WTC11 (cell line): ENCODE measurements around the gene SLC22A7. TPM values are rescaled to one million over a fixed set of nuclear protein-coding genes. Genes with fewer than 3 reads are reported as not detected.

Experiments used
- ATAC-seq: fragments of 200-7000 bp; cut with Tn5 transposase; 2 replicates; pipeline ENCODE4 v1.10.0; 2021; ENCODE audit warnings: mild to moderate bottlenecking, moderate library complexity
- CTCF ChIA-PET: fragments of 300-600 bp; sonication (Branson Sonifier 250); formaldehyde crosslinking; loops from one replicate; lab custom pipeline; 2021; ENCODE audit warnings: antibody characterized with exemption; lab: Charles Lee
- POLR2A ChIA-PET: fragments of 350-600 bp; sonication (Branson Sonifier 250); formaldehyde crosslinking; loops from one replicate; lab custom pipeline; 2021; ENCODE audit warnings: antibody characterized with exemption; lab: Charles Lee
- DNase-seq: peaks from one replicate; pipeline ENCODE4 v3.0.0; 2021; ENCODE audit warnings: low spot score
- H3K27ac Mint-ChIP-seq: 2 replicates; pipeline ENCODE4 v1.8.0; 2021; ENCODE audit warnings: mixed read lengths
- H3K27me3 Mint-ChIP-seq: 2 replicates; pipeline ENCODE4 v1.8.0; 2021; ENCODE audit warnings: low read depth, mild to moderate bottlenecking, moderate library complexity, mixed read lengths
- H3K36me3 Mint-ChIP-seq: 2 replicates; pipeline ENCODE4 v1.8.0; 2021; ENCODE audit warnings: mixed read lengths
- H3K4me1 Mint-ChIP-seq: 2 replicates; pipeline ENCODE4 v1.8.0; 2022; ENCODE audit warnings: mixed read lengths
- H3K4me3 Mint-ChIP-seq: 2 replicates; pipeline ENCODE4 v1.8.0; 2021; ENCODE audit warnings: mild to moderate bottlenecking, moderate library complexity, mixed read lengths
- H3K9me3 Mint-ChIP-seq: 2 replicates; pipeline ENCODE4 v1.8.0; 2021; ENCODE audit warnings: mixed read lengths
- CBFB ChIP-seq: sonication (generic); formaldehyde crosslinking; IDR thresholded peaks from 2 replicates; pipeline ENCODE4 v1.8.1; 2022; ENCODE audit warnings: mild to moderate bottlenecking, low read depth, missing genetic modification reagents
- FOXJ3 ChIP-seq: sonication (generic); formaldehyde crosslinking; IDR thresholded peaks from 2 replicates; pipeline ENCODE4 v1.9.0; 2021; ENCODE audit warnings: missing genetic modification reagents, mild to moderate bottlenecking, borderline replicate concordance
- FOXP1 ChIP-seq: sonication (generic); formaldehyde crosslinking; IDR thresholded peaks from 2 replicates; pipeline ENCODE4 v1.8.0; 2022; ENCODE audit warnings: missing genetic modification reagents, mild to moderate bottlenecking, moderate library complexity, borderline replicate concordance
- GRHL2 ChIP-seq: fragments of 250-450 bp; sonication (Bioruptor Pico); IDR thresholded peaks from 2 replicates; pipeline ENCODE4 v1.8.0; 2022; ENCODE audit warnings: mild to moderate bottlenecking, moderate library complexity; ENCODE audit not compliant: insufficient replicate concordance, severe bottlenecking
- HMGA2 ChIP-seq: fragments of 250-450 bp; sonication (Bioruptor Pico); IDR thresholded peaks from 2 replicates; pipeline ENCODE4 v1.4.0; 2021; ENCODE audit warnings: mild to moderate bottlenecking, moderate library complexity
- NR2C2 ChIP-seq: sonication (generic); formaldehyde crosslinking; IDR thresholded peaks from 2 replicates; pipeline ENCODE4 v1.8.0; 2022; ENCODE audit warnings: mild to moderate bottlenecking, missing genetic modification reagents
- SOX15 ChIP-seq: fragments of 250-450 bp; sonication (Bioruptor Pico); IDR thresholded peaks from 2 replicates; pipeline ENCODE4 v1.9.0; 2021; ENCODE audit warnings: mild to moderate bottlenecking
- SP1 ChIP-seq: sonication (generic); formaldehyde crosslinking; conservative IDR thresholded peaks from 2 replicates; pipeline ENCODE4 v1.8.1; 2022; ENCODE audit warnings: missing genetic modification reagents
- ZNF219 ChIP-seq: sonication (generic); formaldehyde crosslinking; IDR thresholded peaks from 2 replicates; pipeline ENCODE4 v1.8.0; 2023; ENCODE audit warnings: missing genetic modification reagents, mild to moderate bottlenecking, borderline replicate concordance
- ZNF317 ChIP-seq: sonication (generic); formaldehyde crosslinking; IDR thresholded peaks from 2 replicates; pipeline ENCODE4 v1.8.1; 2023; ENCODE audit warnings: low read depth, mild to moderate bottlenecking, moderate library complexity, missing genetic modification reagents, borderline replicate concordance
- total RNA-seq: library from RNA; stranded (reverse); gene quantifications from 3 replicates; pipeline ENCODE4 v1.2.3, GENCODE V29; 2021
- TF ChIP-seq, protein P1 (sequence below): fragments of 200-600 bp; IDR thresholded peaks from 2 replicates; pipeline ENCODE4 v1.8.0; 2022; ENCODE audit warnings: antibody characterized with exemption
- TF ChIP-seq, protein P2 (sequence below): fragments of 250-450 bp; sonication (Bioruptor Pico); IDR thresholded peaks from 2 replicates; pipeline ENCODE4 v1.9.0; 2021; ENCODE audit warnings: mild to moderate bottlenecking
- TF ChIP-seq, protein P3 (sequence below): sonication (generic); formaldehyde crosslinking; IDR thresholded peaks from 2 replicates; pipeline ENCODE4 v1.8.1; 2023; ENCODE audit warnings: mild to moderate bottlenecking, missing genetic modification reagents, moderate library complexity
- TF ChIP-seq, protein P4 (sequence below): fragments of 250-450 bp; sonication (Bioruptor Pico); IDR thresholded peaks from 2 replicates; pipeline ENCODE4 v1.9.0; 2021; ENCODE audit warnings: moderate library complexity, mild to moderate bottlenecking, inconsistent platforms, borderline replicate concordance
- TF ChIP-seq, protein P5 (sequence below): sonication (generic); formaldehyde crosslinking; IDR thresholded peaks from 2 replicates; pipeline ENCODE4 v1.8.1; 2022; ENCODE audit warnings: missing genetic modification reagents, borderline replicate concordance
- TF ChIP-seq, protein P6 (sequence below): sonication (generic); formaldehyde crosslinking; IDR thresholded peaks from 2 replicates; pipeline ENCODE4 v1.8.0; 2022; ENCODE audit warnings: missing genetic modification reagents
- TF ChIP-seq, protein P7 (sequence below): sonication (generic); formaldehyde crosslinking; IDR thresholded peaks from 2 replicates; pipeline ENCODE4 v1.8.0; 2023; ENCODE audit warnings: missing genetic modification reagents
- TF ChIP-seq, protein P8 (sequence below): fragments of 250-450 bp; sonication (Bioruptor Pico); IDR thresholded peaks from 2 replicates; pipeline ENCODE4 v1.9.0; 2021; ENCODE audit warnings: mild to moderate bottlenecking, borderline replicate concordance
- TF ChIP-seq, protein P9 (sequence below): sonication (generic); formaldehyde crosslinking; IDR thresholded peaks from 2 replicates; pipeline ENCODE4 v1.8.1; 2022; ENCODE audit warnings: mild to moderate bottlenecking, missing genetic modification reagents, moderate library complexity, borderline replicate concordance

Gene SLC22A7
- total RNA-seq, 1 experiment from 2014 or later = not detected

DNA sequence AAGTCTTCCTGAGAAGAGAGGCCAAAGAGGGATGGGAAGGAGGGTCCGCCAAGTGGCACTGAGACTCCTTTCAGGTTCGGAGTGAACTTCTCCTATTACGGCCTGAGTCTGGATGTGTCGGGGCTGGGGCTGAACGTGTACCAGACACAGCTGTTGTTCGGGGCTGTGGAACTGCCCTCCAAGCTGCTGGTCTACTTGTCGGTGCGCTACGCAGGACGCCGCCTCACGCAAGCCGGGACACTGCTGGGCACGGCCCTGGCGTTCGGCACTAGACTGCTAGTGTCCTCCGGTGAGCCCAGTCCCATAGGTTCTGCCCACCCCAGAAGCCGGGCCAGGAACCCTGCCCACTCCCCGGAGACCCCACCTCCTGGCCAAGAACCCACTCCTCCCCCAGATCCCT, 4.1 kb downstream of the SLC22A7 start:
- no peaks in the 10 kb centered on the region for H3K27me3 Mint-ChIP-seq
- ChIA-PET CTCF (interaction anchor here (1.0 to 1.2 kb wide), 2 partner anchors 15 to 125 kb away, joined by 3 to 4 read pairs; partner anchors contain the start of gene ABCC10), POLR2A (no interaction called here)

More for the DNA sequence above, 4.1 kb downstream of the SLC22A7 start:
- Mint-ChIP-seq H3K4me1 (peaks cover 18% of the 10 kb centered on the region), H3K27ac (no peak overlapping the region), H3K9me3 (no peaks in the 10 kb centered on the region), H3K36me3 (peaks cover 5% of the 10 kb centered on the region), H3K4me3 (no peak overlapping the region)
- ATAC-seq (no peak), DNase-seq (no peak)
- TF ChIP-seq, protein P1, sequence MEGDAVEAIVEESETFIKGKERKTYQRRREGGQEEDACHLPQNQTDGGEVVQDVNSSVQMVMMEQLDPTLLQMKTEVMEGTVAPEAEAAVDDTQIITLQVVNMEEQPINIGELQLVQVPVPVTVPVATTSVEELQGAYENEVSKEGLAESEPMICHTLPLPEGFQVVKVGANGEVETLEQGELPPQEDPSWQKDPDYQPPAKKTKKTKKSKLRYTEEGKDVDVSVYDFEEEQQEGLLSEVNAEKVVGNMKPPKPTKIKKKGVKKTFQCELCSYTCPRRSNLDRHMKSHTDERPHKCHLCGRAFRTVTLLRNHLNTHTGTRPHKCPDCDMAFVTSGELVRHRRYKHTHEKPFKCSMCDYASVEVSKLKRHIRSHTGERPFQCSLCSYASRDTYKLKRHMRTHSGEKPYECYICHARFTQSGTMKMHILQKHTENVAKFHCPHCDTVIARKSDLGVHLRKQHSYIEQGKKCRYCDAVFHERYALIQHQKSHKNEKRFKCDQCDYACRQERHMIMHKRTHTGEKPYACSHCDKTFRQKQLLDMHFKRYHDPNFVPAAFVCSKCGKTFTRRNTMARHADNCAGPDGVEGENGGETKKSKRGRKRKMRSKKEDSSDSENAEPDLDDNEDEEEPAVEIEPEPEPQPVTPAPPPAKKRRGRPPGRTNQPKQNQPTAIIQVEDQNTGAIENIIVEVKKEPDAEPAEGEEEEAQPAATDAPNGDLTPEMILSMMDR = no peak
- no peak for TF ChIP-seq SOX15 (CRISPR knock-in tag)
- no peak for TF ChIP-seq FOXP1 (CRISPR knock-in tag)
- TF ChIP-seq HMGA2 (CRISPR knock-in tag) = no peak
- TF ChIP-seq NR2C2 (CRISPR knock-in tag) = no peak
- TF ChIP-seq, protein P2, sequence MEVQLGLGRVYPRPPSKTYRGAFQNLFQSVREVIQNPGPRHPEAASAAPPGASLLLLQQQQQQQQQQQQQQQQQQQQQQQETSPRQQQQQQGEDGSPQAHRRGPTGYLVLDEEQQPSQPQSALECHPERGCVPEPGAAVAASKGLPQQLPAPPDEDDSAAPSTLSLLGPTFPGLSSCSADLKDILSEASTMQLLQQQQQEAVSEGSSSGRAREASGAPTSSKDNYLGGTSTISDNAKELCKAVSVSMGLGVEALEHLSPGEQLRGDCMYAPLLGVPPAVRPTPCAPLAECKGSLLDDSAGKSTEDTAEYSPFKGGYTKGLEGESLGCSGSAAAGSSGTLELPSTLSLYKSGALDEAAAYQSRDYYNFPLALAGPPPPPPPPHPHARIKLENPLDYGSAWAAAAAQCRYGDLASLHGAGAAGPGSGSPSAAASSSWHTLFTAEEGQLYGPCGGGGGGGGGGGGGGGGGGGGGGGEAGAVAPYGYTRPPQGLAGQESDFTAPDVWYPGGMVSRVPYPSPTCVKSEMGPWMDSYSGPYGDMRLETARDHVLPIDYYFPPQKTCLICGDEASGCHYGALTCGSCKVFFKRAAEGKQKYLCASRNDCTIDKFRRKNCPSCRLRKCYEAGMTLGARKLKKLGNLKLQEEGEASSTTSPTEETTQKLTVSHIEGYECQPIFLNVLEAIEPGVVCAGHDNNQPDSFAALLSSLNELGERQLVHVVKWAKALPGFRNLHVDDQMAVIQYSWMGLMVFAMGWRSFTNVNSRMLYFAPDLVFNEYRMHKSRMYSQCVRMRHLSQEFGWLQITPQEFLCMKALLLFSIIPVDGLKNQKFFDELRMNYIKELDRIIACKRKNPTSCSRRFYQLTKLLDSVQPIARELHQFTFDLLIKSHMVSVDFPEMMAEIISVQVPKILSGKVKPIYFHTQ (CRISPR knock-in tag) = no peak
- TF ChIP-seq SP1 (CRISPR knock-in tag) = no peak
- TF ChIP-seq, protein P3, sequence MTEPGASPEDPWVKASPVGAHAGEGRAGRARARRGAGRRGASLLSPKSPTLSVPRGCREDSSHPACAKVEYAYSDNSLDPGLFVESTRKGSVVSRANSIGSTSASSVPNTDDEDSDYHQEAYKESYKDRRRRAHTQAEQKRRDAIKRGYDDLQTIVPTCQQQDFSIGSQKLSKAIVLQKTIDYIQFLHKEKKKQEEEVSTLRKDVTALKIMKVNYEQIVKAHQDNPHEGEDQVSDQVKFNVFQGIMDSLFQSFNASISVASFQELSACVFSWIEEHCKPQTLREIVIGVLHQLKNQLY = no peak
- no peak for TF ChIP-seq ZNF317
- TF ChIP-seq ZNF219 (CRISPR knock-in tag) = no peak
- TF ChIP-seq, protein P4, sequence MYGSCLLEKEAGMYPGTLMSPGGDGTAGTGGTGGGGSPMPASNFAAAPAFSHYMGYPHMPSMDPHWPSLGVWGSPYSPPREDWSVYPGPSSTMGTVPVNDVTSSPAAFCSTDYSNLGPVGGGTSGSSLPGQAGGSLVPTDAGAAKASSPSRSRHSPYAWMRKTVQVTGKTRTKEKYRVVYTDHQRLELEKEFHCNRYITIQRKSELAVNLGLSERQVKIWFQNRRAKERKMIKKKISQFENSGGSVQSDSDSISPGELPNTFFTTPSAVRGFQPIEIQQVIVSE (CRISPR knock-in tag) = no peak
- TF ChIP-seq, protein P5, sequence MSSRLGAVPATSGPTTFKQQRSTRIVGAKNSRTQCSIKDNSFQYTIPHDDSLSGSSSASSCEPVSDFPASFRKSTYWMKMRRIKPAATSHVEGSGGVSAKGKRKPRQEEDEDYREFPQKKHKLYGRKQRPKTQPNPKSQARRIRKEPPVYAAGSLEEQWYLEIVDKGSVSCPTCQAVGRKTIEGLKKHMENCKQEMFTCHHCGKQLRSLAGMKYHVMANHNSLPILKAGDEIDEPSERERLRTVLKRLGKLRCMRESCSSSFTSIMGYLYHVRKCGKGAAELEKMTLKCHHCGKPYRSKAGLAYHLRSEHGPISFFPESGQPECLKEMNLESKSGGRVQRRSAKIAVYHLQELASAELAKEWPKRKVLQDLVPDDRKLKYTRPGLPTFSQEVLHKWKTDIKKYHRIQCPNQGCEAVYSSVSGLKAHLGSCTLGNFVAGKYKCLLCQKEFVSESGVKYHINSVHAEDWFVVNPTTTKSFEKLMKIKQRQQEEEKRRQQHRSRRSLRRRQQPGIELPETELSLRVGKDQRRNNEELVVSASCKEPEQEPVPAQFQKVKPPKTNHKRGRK (CRISPR knock-in tag) = no peak
- TF ChIP-seq, protein P6, sequence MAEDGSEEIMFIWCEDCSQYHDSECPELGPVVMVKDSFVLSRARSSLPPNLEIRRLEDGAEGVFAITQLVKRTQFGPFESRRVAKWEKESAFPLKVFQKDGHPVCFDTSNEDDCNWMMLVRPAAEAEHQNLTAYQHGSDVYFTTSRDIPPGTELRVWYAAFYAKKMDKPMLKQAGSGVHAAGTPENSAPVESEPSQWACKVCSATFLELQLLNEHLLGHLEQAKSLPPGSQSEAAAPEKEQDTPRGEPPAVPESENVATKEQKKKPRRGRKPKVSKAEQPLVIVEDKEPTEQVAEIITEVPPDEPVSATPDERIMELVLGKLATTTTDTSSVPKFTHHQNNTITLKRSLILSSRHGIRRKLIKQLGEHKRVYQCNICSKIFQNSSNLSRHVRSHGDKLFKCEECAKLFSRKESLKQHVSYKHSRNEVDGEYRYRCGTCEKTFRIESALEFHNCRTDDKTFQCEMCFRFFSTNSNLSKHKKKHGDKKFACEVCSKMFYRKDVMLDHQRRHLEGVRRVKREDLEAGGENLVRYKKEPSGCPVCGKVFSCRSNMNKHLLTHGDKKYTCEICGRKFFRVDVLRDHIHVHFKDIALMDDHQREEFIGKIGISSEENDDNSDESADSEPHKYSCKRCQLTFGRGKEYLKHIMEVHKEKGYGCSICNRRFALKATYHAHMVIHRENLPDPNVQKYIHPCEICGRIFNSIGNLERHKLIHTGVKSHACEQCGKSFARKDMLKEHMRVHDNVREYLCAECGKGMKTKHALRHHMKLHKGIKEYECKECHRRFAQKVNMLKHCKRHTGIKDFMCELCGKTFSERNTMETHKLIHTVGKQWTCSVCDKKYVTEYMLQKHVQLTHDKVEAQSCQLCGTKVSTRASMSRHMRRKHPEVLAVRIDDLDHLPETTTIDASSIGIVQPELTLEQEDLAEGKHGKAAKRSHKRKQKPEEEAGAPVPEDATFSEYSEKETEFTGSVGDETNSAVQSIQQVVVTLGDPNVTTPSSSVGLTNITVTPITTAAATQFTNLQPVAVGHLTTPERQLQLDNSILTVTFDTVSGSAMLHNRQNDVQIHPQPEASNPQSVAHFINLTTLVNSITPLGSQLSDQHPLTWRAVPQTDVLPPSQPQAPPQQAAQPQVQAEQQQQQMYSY (CRISPR knock-in tag) = no peak
- TF ChIP-seq, protein P7, sequence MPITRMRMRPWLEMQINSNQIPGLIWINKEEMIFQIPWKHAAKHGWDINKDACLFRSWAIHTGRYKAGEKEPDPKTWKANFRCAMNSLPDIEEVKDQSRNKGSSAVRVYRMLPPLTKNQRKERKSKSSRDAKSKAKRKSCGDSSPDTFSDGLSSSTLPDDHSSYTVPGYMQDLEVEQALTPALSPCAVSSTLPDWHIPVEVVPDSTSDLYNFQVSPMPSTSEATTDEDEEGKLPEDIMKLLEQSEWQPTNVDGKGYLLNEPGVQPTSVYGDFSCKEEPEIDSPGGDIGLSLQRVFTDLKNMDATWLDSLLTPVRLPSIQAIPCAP (CRISPR knock-in tag) = no peak
- TF ChIP-seq GRHL2 (CRISPR knock-in tag) = no peak
- no peak for TF ChIP-seq CBFB
- TF ChIP-seq, protein P8, sequence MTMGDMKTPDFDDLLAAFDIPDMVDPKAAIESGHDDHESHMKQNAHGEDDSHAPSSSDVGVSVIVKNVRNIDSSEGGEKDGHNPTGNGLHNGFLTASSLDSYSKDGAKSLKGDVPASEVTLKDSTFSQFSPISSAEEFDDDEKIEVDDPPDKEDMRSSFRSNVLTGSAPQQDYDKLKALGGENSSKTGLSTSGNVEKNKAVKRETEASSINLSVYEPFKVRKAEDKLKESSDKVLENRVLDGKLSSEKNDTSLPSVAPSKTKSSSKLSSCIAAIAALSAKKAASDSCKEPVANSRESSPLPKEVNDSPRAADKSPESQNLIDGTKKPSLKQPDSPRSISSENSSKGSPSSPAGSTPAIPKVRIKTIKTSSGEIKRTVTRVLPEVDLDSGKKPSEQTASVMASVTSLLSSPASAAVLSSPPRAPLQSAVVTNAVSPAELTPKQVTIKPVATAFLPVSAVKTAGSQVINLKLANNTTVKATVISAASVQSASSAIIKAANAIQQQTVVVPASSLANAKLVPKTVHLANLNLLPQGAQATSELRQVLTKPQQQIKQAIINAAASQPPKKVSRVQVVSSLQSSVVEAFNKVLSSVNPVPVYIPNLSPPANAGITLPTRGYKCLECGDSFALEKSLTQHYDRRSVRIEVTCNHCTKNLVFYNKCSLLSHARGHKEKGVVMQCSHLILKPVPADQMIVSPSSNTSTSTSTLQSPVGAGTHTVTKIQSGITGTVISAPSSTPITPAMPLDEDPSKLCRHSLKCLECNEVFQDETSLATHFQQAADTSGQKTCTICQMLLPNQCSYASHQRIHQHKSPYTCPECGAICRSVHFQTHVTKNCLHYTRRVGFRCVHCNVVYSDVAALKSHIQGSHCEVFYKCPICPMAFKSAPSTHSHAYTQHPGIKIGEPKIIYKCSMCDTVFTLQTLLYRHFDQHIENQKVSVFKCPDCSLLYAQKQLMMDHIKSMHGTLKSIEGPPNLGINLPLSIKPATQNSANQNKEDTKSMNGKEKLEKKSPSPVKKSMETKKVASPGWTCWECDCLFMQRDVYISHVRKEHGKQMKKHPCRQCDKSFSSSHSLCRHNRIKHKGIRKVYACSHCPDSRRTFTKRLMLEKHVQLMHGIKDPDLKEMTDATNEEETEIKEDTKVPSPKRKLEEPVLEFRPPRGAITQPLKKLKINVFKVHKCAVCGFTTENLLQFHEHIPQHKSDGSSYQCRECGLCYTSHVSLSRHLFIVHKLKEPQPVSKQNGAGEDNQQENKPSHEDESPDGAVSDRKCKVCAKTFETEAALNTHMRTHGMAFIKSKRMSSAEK = no peak
- TF ChIP-seq, protein P9, sequence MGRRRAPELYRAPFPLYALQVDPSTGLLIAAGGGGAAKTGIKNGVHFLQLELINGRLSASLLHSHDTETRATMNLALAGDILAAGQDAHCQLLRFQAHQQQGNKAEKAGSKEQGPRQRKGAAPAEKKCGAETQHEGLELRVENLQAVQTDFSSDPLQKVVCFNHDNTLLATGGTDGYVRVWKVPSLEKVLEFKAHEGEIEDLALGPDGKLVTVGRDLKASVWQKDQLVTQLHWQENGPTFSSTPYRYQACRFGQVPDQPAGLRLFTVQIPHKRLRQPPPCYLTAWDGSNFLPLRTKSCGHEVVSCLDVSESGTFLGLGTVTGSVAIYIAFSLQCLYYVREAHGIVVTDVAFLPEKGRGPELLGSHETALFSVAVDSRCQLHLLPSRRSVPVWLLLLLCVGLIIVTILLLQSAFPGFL = no peak
- TF ChIP-seq FOXJ3 (CRISPR knock-in tag) = no peak
